Glomerular visceral epithelial cell (primary cell): Measurements from ENCODE around the gene MINAR1.

Source experiments
- DNase-seq: peaks from one replicate; pipeline ENCODE4 v3.0.0-alpha.2; 2016; ENCODE audit errors: extremely low spot score

MINAR1 gene

GRCh38 chr15:79463781-79464270 is 31.7 kb downstream of the MINAR1 start:
- DNase-seq, result no peak

GRCh38 chr15:79466488-79466887 is 34.4 kb downstream of the MINAR1 start:
- no peak for DNase-seq

DNA sequence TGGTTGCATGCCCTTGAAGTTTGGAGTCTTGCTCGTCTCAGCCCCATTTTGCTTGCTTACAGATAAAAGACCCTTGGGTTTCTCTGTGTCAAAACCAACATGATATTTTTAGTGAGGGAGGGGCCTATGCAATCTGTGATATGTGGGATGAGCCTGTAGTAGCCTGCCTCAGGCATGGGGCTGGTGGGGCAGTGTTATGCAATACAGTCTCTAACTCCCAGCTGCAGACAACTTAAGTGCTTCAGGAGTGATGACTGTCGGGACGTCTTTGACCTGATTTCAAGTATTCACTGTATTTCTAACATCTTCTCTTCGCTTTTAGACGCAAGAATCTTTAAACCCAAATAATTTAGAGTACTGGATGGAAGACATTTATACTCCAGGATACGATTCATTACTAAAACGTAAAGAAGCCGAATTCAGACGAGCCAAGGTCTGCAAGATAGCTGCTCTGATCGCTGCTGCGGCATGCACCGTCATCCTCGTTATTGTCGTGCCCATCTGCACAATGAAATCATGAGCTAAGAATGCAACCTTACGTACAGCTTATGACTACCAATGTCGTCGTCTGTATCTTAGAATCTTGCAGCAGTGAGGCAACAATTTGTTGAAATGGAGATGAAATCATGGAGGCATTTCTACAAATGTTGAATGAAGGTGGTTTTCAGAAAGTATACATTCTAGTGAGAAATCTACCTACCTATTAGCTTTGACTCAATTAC is 35.9 kb downstream of the MINAR1 start:
- no peak for DNase-seq

- no peak for DNase-seq
These were observed 40.3 kb downstream of the MINAR1 start for GRCh38 chr15:79472446-79472845.

- no peak for DNase-seq
These were observed 42.1 kb downstream of the MINAR1 start for GRCh38 chr15:79474252-79474651.

- no peak for DNase-seq
These were observed 43.2 kb downstream of the MINAR1 start for GRCh38 chr15:79475306-79475705.

GRCh38 chr15:79478108-79478507 is 46.0 kb downstream of the MINAR1 start:
- DNase-seq, result no peak

DNA sequence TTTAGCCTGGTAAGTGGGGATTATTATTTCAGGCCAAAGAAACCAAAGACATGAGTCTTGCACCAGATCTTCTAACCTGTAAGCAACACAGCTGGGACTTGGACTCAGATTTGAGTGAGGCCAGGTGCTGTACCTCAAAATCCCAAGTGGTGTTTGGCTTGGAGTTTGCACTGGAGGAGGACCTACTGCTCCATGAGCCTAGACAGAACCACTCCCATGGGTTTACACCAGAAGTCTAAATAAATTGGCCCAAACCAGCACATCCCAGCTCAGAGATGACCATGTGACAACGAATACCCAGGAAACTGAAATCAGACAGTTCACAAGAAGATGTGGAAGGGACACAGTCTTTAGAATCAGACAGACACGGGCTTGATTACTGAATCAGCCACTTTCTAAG is 47.5 kb downstream of the MINAR1 start:
- DNase-seq, result no peak

GRCh38 chr15:79481793-79482192 is 49.7 kb downstream of the MINAR1 start:
- no peak for DNase-seq
